GM15510 (cell line): Measurements from ENCODE around the gene SKIC3.

Experiments
- POLR2A ChIP-seq: IDR thresholded peaks from 3 replicates; pipeline ENCODE4 v1.6.1; 2011; ENCODE audit warnings: borderline replicate concordance; ENCODE audit not compliant: insufficient read length; ENCODE audit errors: extremely low read depth

SKIC3 gene

DNA sequence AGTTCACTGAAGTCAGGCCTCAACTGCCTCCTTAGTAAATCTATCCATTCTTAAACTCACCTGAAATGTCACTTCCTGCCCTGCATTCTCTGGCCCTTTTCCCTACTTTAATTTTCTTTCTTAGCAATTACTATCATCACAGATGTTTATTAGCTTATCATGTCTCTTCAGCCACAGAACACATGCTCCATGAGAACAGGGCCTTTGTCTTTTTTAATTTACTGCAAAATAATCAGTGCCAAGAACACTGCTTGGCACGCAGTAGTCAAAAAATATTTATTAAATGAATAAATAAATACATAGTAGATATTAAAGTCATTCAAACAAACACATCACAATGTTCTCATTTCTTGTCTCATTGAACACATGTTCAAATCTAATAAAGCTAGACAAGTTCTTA, 46.2 kb downstream of the SKIC3 start:
- no peak for TF ChIP-seq POLR2A
